Measurements from ENCODE around the gene MYBPC2. TPM values are rescaled to one million over a fixed set of nuclear protein-coding genes. Genes with fewer than 3 reads are reported as not detected.

The MYBPC2 gene
- total and polyA plus RNA-seq, 10 donors: 0.28 to 1.7 (median 0.42) TPM; not detected in 2

GRCh38 chr19:50412419-50412818 is 20.3 kb upstream of the MYBPC2 start:
- intact Hi-C loops (cut with DNase I; ENCODE audit: low total_unique reads): loop anchor here (10.0 kb wide), 1 partner anchor 48 kb away; the partner anchor contains the start of gene NAPSA
- TF ChIP-seq POLR2AphosphoS5 (IDR thresholded peaks at IDR 0.05) (no peak), POLR2A (IDR thresholded peaks at IDR 0.05) (no peak), CTCF (IDR thresholded peaks at IDR 0.05 in 8 of 11, conservative IDR thresholded peaks at IDR 0.05 in 3 of 11) (no peak)
- DNase-seq: no peak
- Histone ChIP-seq H3K4me3 (no peak overlapping the region), H3K27ac (no peak overlapping the region), H3K9me3 (no peaks in the 10 kb centered on the region), H3K36me3 (peaks cover 0 to 54% (median 19%) of the 10 kb centered on the region in 6 donors), H3K27me3 (replicated peaks in 1 of 7) (peaks cover 0 to 6% (median 0%) of the 10 kb centered on the region in 7 donors), H3K4me1 (peaks cover 0 to 33% (median 29%) of the 10 kb centered on the region in 6 donors)
- WGBS, 5 donors: 85 to 95% (median 93%) methylated on average over 2 of the region's 2 CpGs

GRCh38 chr19:50413096-50413495 is 19.6 kb upstream of the MYBPC2 start:
- no peak for TF ChIP-seq CTCF (IDR thresholded peaks at IDR 0.05 in 8 of 11, conservative IDR thresholded peaks at IDR 0.05 in 3 of 11)
- no peak for TF ChIP-seq POLR2AphosphoS5 (IDR thresholded peaks at IDR 0.05)
- no peak for TF ChIP-seq POLR2A (IDR thresholded peaks at IDR 0.05)
- H3K36me3 ChIP-seq: peaks cover 0 to 48% (median 19%) of the 10 kb centered on the region in 6 donors
- no peak for DNase-seq

GRCh38 chr19:50413531-50413930 is 19.2 kb upstream of the MYBPC2 start:
- Histone ChIP-seq H3K4me1 (peaks cover 0 to 44% (median 35%) of the 10 kb centered on the region in 6 donors), H3K27ac (no peak overlapping the region), H3K27me3 (replicated peaks in 1 of 7) (peaks cover 0 to 17% (median 0%) of the 10 kb centered on the region in 7 donors), H3K36me3 (peaks cover 0 to 43% (median 17%) of the 10 kb centered on the region in 6 donors), H3K9me3 (no peaks in the 10 kb centered on the region), H3K4me3 (no peak overlapping the region)
- 94 to 97% (median 95%) methylated on average over 4 to 21 of the region's 21 CpGs for WGBS, 5 donors
- peak; percentile 77 for DNase-seq
- TF ChIP-seq POLR2AphosphoS5 (IDR thresholded peaks at IDR 0.05) (peak in 1 of 3 donors; percentile 13), CTCF (IDR thresholded peaks at IDR 0.05 in 8 of 11, conservative IDR thresholded peaks at IDR 0.05 in 3 of 11) (no peak)
- intact Hi-C loops (cut with DNase I; ENCODE audit: low total_unique reads): loop anchor here (10.0 kb wide), 1 partner anchor 49 kb away; the partner anchor contains the start of gene NAPSA

More at GRCh38 chr19:50413096-50413495, 19.6 kb upstream of the MYBPC2 start:
- Histone ChIP-seq H3K27ac (no peak overlapping the region), H3K9me3 (no peaks in the 10 kb centered on the region), H3K4me3 (no peak overlapping the region), H3K27me3 (replicated peaks in 1 of 7) (peaks cover 0 to 13% (median 0%) of the 10 kb centered on the region in 7 donors), H3K4me1 (peaks cover 0 to 40% (median 34%) of the 10 kb centered on the region in 6 donors)
- 88 to 96% (median 96%) methylated on average over 13 of the region's 13 CpGs for WGBS, 5 donors
- intact Hi-C loops (cut with DNase I; ENCODE audit: low total_unique reads): loop anchor here (10.0 kb wide), 1 partner anchor 48 kb away; the partner anchor contains the start of gene NAPSA

- peak; percentile 96 for DNase-seq
- Histone ChIP-seq H3K9me3 (no peaks in the 10 kb centered on the region), H3K4me1 (peaks cover 0 to 57% (median 35%) of the 10 kb centered on the region in 6 donors), H3K27me3 (replicated peaks in 1 of 7) (peaks cover 0 to 32% (median 6%) of the 10 kb centered on the region in 7 donors), H3K27ac (peak overlapping the region; percentile 36 to 93 (median 80)), H3K4me3 (peak overlapping the region in 4 of 8 donors; percentile 13 to 62 (median 24)), H3K36me3 (peaks cover 0 to 28% (median 2%) of the 10 kb centered on the region in 6 donors)
- TF ChIP-seq POLR2AphosphoS5 (IDR thresholded peaks at IDR 0.05) (peak; percentile 33 to 72 (median 54)), POLR2A (IDR thresholded peaks at IDR 0.05) (no peak), CTCF (IDR thresholded peaks at IDR 0.05 in 8 of 11, conservative IDR thresholded peaks at IDR 0.05 in 3 of 11) (peak; percentile 77 to 97 (median 92))
- intact Hi-C loops (cut with DNase I; ENCODE audit: low total_unique reads): loop anchor here (10.0 kb wide), 1 partner anchor 50 kb away; the partner anchor contains the start of gene NAPSA
- WGBS, 5 donors: 26 to 48% (median 31%) methylated on average over 26 to 37 of the region's 37 CpGs
Measured at GRCh38 chr19:50414864-50415660, 17.6 kb upstream of the MYBPC2 start.

All from spleen (tissue), 11 donors.